ENCODE measurements around the gene UGT8.
"Not testable (repeated sequence)": the region's sequence is repeated elsewhere in the genome, so short reads cannot be mapped to it uniquely, and the experiment has no call there.

Gene UGT8, protein sequence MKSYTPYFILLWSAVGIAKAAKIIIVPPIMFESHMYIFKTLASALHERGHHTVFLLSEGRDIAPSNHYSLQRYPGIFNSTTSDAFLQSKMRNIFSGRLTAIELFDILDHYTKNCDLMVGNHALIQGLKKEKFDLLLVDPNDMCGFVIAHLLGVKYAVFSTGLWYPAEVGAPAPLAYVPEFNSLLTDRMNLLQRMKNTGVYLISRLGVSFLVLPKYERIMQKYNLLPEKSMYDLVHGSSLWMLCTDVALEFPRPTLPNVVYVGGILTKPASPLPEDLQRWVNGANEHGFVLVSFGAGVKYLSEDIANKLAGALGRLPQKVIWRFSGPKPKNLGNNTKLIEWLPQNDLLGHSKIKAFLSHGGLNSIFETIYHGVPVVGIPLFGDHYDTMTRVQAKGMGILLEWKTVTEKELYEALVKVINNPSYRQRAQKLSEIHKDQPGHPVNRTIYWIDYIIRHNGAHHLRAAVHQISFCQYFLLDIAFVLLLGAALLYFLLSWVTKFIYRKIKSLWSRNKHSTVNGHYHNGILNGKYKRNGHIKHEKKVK

DNA sequence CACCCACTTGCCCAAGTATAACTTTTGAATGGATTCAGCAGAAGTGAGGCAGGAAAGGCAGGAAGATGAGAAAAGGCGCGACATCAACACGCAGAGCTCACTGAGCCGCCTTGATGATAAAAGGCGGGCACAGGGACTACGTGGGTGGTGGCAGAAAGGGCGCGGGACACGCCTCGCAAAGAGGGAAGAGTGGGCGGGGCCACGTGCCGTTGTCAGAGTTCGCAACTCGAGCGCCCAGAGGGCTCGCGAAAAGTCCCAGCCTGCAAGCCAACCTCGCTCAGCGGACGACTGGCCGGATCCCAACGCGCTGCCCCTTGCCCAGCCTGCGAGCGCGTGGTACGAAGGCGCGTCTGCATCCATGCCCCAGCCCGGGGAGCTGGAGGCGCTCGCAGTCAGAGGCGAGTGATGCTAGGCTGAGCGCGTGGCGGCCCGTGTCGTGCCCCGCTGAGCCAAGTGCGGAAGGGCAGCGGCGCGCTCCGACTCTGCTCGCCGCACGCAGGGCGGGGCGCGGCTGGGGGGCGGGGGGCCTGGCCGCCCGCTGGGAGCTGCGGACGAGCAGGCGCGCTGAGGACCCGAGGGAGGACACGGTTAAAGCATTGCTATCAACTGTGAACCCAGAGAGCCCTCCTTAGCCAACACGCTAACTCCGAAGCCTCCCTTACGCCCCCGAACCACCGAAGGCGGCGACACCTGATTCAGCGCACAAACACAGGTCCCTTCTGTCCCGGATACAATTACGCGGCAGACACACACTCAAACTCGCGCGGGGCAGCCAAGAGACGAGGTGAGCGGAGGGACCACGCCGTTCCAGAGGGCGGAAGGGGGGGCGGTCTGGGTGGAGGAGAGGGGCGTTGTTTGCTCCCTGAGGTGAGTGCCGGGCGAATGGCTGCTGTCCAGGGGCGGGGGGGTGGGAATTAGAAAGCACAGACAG is at the start of gene UGT8:
Gene UGT8, plus strand, starts transcription at position 617 of the 931 bp plus-strand sequence. CDS start 24,074 bp downstream, outside the sequence.
- DNase-seq (ENCODE audit: low read depth in 2 of 2): peak in 1 of 2 donors; percentile 45

DNA sequence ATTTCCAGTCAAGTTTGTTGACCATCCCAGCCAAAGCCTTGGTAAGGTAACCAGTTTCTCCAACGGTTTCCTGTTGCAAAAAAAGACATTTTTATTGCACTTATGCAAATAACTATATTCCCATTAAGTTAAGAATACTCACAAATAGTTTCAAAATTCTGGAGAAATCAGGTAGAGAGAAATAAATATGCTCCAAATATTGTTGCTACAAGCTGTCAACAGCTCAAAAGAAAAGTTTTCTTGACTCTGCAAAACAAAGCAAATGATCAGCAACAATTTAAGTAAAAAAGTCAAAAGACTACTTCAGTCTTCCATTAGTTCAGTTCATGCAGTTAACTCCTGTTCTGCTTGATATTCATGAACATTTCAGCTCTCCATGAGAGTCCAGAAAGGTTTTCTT is 49.0 kb upstream of the UGT8 start:
- DNase-seq (ENCODE audit: low read depth in 2 of 2): no peak

DNA sequence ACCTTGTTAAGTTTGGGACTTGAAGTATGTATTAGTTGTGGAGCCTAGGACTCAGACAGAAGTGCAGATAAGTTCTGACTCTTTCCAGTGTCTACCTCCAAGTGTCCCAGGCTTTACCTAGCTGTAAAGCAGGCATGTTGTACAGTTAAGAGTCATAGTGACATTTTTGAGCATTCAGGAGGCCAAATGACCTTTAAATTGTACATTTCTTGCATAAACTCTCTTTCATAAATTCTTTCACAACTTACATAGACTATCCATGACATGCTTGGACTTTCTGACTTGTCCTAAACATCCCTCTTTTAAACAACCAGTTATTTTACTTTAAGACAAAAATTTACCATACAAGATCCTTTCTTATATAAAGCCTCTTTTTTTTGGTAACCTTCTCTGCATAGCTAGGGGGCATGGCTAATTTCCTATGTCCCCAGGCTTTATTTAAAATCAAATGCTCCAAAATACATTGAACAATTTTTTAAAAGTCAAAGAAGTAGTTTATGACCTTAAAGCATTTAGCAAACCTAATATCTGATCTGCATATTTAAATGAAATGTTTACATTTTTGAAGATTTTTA is 40.1 kb upstream of the UGT8 start:
- no peak for DNase-seq (ENCODE audit: low read depth in 2 of 2)

DNA sequence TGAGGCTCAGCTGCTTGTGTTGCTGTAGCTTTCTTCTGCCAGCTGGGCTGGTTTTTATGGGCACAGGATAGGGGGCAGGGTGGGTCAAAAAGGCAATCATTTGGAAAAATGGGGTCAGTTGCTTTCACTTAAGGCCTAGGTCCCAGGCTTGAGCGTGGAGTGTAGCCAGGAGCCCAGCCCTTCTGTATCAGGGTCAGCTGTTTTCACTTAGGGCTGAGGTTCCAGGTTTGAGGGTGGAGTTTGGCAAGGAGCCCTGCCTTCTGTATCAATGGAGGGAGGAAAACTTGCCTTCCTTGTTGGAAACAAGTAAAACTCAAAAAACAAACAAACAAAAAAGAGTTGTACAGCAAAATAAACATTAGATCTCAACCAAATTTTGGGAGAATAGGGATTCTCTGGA is 37.0 kb upstream of the UGT8 start:
- DNase-seq (ENCODE audit: low read depth in 2 of 2): no peak

DNA sequence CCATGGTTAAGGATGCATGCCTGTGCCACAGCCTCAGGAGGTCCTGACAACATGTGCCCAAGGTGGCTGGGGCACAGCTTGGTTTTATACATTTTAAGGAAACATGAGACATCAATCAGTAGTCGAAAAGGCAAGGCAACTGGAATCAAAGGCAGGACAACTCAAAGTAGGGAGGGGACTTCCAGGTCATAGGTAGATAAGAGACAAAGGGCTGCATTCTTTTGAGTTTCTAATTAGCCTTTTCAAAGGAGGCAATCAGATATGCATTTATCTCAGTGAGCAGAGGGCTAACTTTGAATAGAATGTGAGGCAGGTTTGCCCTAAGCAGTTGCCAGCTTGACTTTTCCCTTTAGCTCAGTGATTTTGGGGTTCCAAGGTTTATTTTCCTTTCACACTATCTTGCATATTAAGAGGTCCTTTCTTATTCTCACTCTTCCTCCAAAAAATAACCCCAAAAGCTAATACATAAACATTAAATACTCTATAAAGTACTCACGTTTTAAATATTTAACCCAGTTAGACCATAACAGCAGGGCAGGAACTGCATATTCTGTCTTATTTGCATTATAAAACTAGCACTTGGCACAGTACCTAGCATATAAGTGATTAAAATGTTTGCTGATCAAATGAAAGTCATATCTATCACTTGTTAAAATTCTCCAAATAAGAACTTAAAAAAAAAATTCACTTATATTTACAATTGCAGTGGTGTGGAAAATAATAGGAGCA is 36.3 kb upstream of the UGT8 start:
- no peak for DNase-seq (ENCODE audit: low read depth in 2 of 2)

DNA sequence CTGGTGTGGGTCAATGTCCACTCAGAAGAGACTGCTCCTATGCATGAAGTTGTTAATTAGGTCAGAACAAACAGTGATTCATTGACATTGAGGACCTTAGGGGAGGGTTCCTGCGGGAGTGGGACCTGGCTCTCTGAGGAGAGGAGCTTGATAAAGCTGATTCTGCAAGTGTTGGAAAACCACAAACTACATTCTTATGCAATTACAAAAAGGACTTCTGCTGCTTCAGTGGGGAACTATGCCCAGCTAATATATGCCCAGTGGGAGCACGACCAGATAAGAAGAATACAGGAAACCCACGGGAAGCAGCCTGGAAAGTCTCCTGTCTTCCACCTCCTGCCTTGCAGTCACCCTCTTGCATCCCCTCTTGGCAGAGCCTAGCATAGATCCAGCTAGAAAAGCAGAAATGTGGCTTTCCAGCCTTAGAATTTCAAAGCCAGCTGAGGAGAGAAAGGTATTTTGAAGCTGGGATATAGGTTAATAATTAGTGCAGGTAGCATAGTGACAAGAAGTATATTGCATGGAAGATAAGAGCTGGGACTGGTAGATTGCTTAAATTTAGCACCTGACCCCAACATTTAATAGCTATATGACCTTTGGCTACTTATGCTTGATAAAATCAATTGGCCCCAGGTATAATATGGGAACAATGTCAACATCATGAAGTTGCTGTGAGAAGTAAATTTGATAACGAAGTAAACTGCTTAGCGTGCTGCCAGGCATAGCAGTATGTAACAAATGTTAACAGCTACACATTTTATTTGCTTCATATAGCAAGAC is 34.9 kb upstream of the UGT8 start:
- DNase-seq (ENCODE audit: low read depth in 2 of 2): no peak

DNA sequence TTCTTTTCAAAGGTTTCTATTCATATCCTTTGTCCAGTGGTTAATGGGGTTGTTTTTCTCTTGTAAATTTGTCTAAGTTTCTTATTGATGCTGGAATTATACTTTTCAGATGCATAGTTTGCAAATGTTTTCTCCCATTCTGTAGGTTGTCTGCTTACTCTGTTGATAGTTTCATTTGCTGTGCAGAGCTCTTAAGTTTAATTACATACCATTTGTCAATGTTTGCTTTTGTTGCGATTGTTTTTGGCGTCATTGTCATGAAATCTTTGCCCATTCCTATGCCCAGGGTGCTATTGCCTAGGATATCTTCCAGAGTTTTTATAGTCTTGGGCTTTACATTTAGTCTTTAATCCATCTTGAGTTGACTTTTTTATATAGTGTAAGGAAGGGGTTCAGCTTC is 21.2 kb upstream of the UGT8 start:
- no peak for DNase-seq (ENCODE audit: low read depth in 2 of 2)

DNA sequence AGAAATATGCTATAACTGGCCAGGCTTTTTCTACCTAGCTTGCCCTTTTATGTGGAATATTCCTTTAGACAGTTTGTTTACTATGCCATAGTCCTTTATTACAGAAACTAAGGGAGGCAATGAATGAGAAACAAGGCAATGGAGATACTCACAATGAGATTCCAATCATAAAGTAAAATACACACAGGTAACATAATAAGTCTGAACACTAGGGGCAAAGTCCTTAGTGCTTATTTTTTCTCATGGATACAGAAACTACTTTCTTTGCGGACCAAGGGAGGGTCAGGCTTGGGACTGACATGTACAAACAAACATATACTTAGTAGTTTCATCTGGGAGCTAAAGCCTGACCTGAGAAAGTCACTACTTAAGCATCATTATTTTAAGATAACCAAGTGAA is 16.0 kb upstream of the UGT8 start:
- DNase-seq (ENCODE audit: low read depth in 2 of 2): no peak

DNA sequence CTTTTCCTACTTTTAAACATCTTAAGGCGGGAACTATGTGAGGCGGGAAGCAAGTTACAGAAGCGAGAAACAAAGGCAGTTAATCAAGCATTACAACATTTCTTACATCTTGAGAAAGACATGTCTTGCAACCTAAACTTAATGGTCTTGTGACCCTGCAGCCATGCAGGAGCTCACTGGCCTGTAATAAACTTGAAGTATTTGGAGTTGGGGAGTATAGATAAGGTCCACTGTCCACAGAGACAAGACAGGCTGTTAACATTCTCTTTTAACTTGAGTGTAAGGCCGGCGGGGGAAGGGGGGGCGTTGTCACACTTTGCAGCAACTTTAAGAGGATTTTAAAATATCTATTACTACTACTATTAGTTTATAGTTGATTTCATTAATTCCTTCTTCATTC is 10.3 kb upstream of the UGT8 start:
- no peak for DNase-seq (ENCODE audit: low read depth in 2 of 2)

DNA sequence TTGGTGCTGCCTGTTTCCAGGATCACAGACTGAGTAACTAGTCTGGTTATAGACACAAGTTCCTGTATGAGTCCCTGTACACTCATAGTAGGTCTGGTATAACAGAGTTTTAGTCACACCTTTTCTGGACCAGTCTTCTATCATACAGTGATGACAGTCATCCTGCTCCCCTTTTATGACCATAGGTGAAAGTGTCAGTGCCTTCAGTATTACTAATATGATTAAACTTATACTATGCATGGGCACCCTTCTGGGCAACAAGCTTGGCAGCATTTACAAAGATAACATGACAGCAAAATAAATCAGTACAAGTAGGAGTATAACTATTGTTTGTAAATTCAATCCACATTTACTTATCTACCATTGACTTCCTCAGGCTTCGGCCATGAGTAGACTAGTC is 8.2 kb upstream of the UGT8 start:
- DNase-seq (ENCODE audit: low read depth in 2 of 2): not testable (repeated sequence)

DNA sequence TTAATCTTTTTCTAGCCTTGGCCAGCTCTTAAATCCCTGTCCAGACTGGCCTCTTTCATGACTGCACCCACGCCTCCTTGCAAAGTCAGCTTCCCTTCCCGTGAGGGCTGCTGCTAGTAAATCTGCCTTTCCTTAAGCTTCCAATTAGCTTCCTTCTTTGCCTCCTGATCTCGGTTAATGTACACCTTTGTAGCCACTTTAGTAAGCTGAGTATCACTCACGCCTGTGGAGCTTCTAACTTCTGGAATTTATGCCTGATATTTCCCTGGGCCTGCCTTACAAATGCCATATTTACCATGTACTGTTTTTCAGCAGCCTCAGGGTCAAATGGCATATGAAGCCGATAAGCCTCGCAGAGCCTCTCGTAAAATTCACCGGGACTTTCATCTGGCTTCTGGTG is 5.1 kb upstream of the UGT8 start:
- no peak for DNase-seq (ENCODE audit: low read depth in 2 of 2)

DNA sequence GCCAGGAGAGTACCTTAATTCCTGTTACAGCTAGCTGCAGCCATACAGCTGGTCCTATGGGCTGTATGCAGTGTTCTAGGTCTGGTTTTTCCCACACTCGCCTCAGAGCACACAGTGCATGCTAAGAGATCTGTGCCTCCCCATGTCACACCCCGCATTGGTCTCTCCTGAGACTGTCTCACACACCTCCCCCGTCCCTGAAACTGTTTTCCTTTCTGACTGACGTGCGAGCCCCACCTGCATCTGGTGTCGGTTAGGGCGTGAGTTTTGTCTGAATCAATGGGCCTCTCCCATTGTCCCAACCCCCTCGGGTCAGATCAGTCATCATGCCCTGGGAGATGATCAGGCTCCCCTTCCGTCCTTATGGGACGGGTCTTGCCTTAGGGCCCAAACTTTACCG is 3.4 kb upstream of the UGT8 start:
- DNase-seq (ENCODE audit: low read depth in 2 of 2): no peak

DNA sequence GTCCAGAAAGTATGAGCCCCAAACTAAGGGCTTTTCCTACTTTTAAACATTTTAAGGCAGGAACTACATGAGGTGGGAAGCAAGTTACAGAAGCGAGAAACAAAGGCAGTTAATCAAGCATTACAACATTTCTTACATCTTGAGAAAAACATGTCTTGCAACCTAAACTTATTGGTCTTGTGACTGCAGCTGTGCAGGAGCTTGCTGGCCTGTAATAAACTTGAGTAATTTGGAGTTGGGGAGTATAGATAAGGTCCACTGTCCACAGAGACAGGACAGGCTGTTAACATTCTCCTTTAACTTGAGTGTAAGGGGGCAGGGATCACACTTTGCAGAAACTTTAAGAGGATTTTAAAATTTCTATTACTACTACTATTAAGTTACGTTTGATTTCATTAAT is 2.7 kb upstream of the UGT8 start:
- no peak for DNase-seq (ENCODE audit: low read depth in 2 of 2)

DNA sequence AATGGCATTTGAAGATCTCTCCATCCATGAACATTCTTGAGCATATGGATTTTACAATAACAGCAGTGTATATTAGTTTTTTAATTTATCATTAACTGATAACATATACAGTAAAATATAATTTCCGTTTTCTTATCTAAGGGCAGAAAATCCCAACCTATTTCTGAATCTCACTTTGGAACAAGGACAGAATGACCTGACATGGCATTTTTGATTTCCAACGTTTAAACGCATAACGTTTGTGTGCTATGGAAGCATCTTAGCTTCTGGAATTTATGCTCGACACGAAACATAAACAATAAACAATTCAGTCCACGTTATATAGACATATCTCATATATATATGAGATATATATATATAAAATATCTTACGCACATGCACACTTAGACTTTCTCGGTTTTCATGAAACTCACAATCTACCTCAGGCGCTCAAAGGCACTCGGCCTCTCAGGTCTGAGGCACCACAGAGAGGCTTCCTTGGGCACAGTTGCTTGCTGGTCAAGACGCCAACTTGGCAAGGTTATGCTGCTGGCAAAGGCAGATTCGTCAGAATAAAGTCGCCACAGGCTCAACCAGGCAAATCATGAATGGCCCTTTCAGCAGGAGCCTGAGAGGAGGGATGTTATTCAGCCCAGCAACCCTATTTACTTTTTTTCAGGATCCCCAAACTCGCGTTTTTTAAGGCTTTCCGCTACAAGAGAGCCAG is 1.0 kb upstream of the UGT8 start:
- no peak for DNase-seq (ENCODE audit: low read depth in 2 of 2)

DNA sequence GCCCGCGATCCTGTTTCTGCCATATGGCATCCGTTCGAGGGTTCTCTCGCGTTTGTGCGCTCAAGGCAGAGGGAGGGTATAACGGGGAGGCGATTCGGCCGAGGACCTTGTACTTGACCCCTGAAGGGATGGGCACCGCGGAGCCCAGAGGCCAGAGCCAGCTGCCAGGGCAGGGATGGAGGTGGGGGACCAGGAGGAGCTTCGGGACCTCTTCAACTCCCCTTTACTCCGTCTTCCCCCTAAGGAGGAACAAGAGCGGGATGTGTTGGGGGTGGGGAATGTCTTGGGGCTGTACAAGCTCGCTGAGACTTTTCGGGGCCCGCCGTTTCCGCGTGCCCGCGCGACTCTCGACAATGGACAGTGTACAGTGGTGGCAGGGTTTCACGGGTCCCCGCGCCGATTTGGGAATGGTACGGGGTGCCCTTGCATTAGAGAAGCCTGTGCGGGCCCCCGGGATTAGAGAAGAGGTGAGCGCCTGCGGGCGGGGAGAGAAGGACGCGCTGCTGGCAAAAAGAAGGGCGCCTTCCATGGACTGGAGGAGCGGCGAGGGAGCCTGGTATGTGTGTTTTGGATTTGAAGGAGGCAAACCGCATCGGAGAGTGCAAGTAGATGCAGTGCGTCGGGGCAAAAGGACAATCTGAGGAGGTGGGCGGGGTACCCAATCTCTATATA is 760 bp downstream of the UGT8 start:
- DNase-seq (ENCODE audit: low read depth in 2 of 2): no peak

DNA sequence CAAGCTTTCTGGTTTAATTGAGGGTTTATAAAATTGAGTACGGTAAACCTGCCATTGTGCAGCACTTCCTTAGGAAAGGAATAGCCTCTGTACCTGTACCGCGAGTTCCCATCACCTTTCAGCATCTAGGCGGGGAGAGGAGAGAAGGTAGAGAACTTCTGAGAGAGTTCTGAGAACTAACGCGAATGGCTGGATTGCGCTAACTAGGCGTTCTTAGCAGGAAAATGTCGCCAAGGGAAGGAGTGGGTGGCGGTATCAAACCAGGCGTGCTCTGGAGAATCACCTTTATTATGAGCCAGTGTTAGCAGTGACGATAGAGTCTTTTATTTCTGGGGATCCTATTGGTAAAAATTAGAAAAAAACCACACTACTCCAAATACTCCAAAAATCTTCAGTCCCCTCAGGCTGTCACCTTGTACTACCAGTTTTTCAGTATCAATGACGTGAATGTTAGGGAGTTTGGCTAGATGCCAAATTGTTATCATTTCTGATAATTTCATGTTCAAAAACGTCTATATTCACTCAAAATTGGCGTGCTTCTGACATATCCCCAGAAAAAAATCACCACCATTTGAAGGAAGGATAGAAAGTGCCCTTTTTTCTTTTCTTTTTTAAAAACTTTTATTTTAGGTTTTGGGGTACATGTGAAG is 1.4 kb downstream of the UGT8 start:
- no peak for DNase-seq (ENCODE audit: low read depth in 2 of 2)

DNA sequence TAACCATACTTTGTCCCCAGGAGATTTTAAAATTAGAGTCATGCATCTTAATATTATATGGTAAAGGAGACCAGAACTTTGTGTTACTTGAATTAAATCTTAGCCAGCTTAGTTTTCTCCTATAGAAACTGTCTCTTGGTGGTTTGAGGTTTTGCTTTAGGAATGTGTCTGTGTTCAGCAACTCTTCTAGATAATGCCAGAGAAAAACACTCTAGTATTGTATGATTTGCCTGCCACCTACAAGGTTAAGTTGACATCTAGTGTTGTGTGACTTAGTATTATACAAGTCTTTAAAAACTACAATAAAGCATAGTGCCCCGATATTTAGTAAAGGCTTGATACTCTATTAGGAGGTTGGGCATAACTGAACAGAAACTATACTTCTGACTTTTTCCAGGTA is 2.1 kb downstream of the UGT8 start:
- DNase-seq (ENCODE audit: low read depth in 2 of 2): no peak

DNA sequence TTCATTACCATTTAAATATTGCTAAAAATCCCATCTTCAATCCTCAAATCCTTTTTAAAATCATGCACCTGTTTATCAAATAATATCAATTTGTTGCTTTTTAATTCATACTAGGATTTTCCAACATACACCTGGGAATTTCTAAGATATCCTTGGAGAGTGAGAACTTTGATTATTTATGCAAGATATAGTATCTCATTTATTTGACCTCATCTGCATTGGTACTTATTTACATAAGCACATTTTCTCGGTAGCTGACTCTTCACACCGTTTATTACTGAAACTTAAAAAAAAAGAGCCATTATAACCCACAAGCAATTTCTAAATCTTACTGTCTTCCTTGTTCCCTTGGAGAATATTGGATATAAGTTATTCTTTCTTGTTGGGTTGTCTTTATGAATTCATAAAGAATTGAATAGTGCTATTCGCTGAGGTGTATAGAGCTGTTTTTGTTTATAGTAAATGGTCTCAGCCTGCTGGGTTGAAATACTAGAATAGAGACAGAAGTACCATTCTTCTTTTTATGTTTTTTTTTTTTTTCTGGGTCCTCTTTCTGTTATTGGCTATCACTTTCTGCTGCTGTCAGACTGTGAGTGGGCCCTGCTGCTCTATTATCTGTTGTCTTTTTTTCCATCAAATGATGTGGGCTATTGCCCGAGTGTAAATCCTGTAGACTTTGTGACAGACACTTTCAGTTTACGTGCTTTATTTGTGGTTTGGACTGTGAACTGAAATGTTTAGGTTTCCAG is 2.9 kb downstream of the UGT8 start:
- DNase-seq (ENCODE audit: low read depth in 2 of 2): no peak
